Activated T-helper 17 cell treated with anti-CD3 and anti-CD28 coated beads, Interleukin-2, amount 50 U/mL, for 72 hours (primary cell): Measurements from ENCODE around the gene GLT8D2. TPM values are rescaled to one million over a fixed set of nuclear protein-coding genes. Genes with fewer than 3 reads are reported as not detected.

Experiments
- ATAC-seq: fragments of 150-1000 bp; cut with Tn5 transposase; replicated peaks from 2 replicates; pipeline ENCODE4 v1.10.0; 2021; ENCODE audit warnings: mild to moderate bottlenecking, moderate library complexity
- H3K27ac Mint-ChIP-seq: one replicate; pipeline ENCODE4 v1.8.0; 2022; ENCODE audit warnings: mixed read lengths
- H3K27me3 Mint-ChIP-seq: one replicate; pipeline ENCODE4 v1.8.0; 2022; ENCODE audit warnings: mixed read lengths
- H3K36me3 Mint-ChIP-seq: one replicate; pipeline ENCODE4 v1.8.0; 2022; ENCODE audit warnings: low read depth, mild to moderate bottlenecking, mixed read lengths
- H3K4me1 Mint-ChIP-seq: one replicate; pipeline ENCODE4 v1.8.0; 2022; ENCODE audit warnings: mixed read lengths
- H3K4me3 Mint-ChIP-seq: one replicate; pipeline ENCODE4 v1.8.0; 2022; ENCODE audit warnings: mild to moderate bottlenecking, mixed read lengths
- H3K9me3 Mint-ChIP-seq: one replicate; pipeline ENCODE4 v1.8.0; 2022; ENCODE audit warnings: mixed read lengths
- total RNA-seq, 2 donors: library from RNA; stranded (reverse); gene quantifications; one replicate each; pipeline ENCODE4 v1.2.3, GENCODE V29; 2022

Gene GLT8D2
- total RNA-seq, 2 donors from 2014 or later = 0.58 TPM; not detected in 1

DNA sequence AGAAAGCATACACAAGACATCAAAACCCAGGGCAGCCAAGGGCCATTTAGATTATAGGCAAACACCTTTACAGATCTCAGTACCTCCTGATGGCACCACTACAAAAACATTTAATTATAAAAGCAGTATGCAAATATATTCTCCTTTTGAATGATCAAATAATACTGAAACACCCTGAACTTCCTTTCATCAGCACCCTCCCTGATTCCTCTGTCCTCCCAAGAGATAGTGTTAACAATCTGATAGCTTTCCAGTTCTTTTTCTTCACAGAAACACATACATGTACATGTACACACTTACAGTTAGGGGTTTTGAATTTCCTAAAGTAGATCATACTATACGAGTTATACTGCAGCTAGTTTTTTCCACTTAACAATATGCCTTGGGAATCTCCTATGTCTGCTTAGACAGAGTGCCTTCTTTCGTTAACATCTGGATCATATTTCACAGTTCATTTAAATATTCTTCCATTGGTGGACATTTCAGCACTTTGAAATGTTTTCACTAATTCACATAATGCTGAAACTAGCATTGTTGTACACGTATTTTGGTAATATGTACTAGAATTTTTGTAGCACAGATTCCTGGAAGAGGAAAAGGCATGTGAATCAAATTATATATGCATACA lies 49.1 kb downstream of the GLT8D2 start:
- H3K27ac Mint-ChIP-seq = no peak overlapping the region
- H3K36me3 Mint-ChIP-seq = no peaks in the 10 kb centered on the region
- H3K9me3 Mint-ChIP-seq = no peaks in the 10 kb centered on the region
- peaks cover 35% of the 10 kb centered on the region for H3K27me3 Mint-ChIP-seq
- H3K4me3 Mint-ChIP-seq = no peak overlapping the region
- H3K4me1 Mint-ChIP-seq = no peaks in the 10 kb centered on the region
- ATAC-seq = no peak

DNA sequence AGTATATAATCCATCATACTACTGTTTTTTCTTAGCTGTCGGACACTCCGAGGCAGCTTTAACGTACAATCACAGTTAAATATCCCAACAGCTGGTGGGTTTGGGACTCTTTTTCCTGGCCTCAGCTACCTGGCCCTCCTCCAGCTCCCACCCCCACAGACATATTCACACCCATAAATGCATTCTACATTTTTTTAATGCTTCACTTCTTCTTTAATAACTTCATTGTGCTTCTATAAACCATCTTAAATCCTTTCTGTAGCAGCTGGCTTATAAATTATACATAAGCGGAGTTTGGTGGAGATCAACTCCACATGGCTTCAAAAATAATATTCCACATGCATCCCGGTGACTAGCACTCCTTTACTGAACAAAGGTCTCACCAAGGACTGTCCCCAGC lies 51.0 kb downstream of the GLT8D2 start:
- no peaks in the 10 kb centered on the region for H3K36me3 Mint-ChIP-seq
- H3K27me3 Mint-ChIP-seq = peaks cover 29% of the 10 kb centered on the region
- H3K9me3 Mint-ChIP-seq = no peaks in the 10 kb centered on the region
- H3K27ac Mint-ChIP-seq = no peak overlapping the region
- no peak for ATAC-seq
- H3K4me3 Mint-ChIP-seq = no peak overlapping the region
- no peaks in the 10 kb centered on the region for H3K4me1 Mint-ChIP-seq

DNA sequence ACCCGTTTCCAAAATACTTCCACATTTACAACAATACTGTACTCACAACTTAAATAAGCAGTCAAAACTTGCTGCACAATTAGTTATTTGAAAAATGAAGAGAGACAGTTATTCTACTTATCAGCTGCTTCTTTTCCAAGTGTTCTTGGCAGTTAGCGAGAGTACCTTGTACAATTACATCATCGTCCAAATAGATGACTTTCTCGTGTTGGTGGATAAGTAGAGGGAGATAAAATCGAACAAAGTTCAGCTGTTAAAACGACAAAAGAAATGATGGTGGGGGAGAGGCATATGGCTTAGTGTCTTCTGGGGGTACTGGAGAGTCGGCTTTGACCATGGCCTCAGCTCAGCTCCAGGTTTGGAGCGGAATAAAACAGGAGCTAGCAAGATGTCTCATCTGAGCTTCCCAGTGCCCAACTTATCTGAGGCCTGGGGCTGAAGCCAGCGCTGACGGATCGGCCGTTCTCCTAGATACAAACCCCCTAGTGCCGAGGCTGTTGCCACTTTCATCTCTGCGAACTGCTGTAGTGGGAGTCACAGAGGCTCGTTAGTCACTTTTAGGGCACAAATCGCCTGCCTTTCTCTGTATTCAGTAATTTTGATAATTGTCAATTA lies 52.6 kb downstream of the GLT8D2 start:
- H3K36me3 Mint-ChIP-seq = no peaks in the 10 kb centered on the region
- ATAC-seq = no peak
- no peaks in the 10 kb centered on the region for H3K9me3 Mint-ChIP-seq
- H3K27ac Mint-ChIP-seq = no peak overlapping the region
- H3K27me3 Mint-ChIP-seq = peaks cover 17% of the 10 kb centered on the region
- no peak overlapping the region for H3K4me3 Mint-ChIP-seq
- no peaks in the 10 kb centered on the region for H3K4me1 Mint-ChIP-seq

DNA sequence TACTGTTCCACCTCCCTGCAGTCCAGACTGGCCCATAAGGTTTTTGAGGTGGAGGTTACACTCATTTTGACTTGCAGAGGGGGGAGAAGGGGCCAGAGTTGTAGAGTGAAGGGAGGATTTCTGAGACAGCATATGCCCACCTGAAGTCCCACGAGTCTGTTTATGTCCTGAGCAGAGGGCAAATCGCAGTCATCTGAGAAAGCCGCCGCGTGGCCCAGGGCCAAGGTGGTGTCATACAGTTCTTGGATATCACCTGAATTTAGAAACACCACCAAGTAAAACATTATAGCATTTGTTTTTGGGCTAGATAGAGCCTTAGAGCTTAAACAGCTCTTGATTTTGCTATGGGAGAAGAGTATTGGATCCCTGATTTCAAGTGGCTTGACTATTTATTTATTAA lies 53.4 kb downstream of the GLT8D2 start:
- H3K36me3 Mint-ChIP-seq = no peaks in the 10 kb centered on the region
- H3K9me3 Mint-ChIP-seq = no peaks in the 10 kb centered on the region
- no peak overlapping the region for H3K4me3 Mint-ChIP-seq
- no peak for ATAC-seq
- H3K4me1 Mint-ChIP-seq = no peaks in the 10 kb centered on the region
- no peak overlapping the region for H3K27ac Mint-ChIP-seq
- H3K27me3 Mint-ChIP-seq = peaks cover 17% of the 10 kb centered on the region

DNA sequence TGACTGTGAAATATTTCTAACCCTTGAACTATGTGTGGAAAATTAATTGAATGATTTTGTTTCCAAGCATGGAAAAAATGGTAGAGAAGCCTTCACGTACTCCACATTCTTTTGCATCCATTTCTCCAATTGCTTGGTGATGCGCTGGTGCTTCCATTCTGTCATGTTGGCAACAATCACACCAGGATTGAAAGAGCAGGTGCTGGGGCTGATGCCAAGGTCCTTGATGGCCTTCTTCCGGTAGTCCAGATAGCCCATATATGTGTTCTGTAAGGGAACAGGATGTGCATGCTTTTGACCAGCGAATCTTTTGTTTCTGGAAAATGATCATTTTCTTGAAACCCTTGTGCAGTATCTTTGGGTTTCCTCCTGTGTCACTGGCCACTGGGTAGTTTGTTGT lies 55.8 kb downstream of the GLT8D2 start:
- H3K9me3 Mint-ChIP-seq = no peaks in the 10 kb centered on the region
- peaks cover 4% of the 10 kb centered on the region for H3K27me3 Mint-ChIP-seq
- H3K4me3 Mint-ChIP-seq = no peak overlapping the region
- no peak for ATAC-seq
- no peaks in the 10 kb centered on the region for H3K4me1 Mint-ChIP-seq
- peaks cover 13% of the 10 kb centered on the region for H3K36me3 Mint-ChIP-seq
- H3K27ac Mint-ChIP-seq = no peak overlapping the region

DNA sequence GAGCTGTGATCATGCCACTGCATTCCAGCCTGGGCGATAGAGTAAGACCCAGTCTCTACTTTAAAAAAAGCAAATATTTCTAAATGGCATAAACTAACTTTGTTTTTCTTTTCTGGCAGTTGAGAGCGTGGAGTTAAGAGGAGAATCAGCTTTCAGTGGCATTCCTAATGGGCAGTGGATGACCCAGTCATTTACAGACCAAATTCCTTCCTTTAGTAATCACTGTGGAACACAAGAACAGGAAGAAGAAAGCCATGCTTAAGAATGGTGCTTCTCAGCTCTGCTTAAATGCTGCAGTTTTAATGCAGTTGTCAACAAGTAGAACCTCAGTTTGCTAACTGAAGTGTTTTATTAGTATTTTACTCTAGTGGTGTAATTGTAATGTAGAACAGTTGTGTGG lies 63.2 kb downstream of the GLT8D2 start:
- no peaks in the 10 kb centered on the region for H3K9me3 Mint-ChIP-seq
- no peak for ATAC-seq

DNA sequence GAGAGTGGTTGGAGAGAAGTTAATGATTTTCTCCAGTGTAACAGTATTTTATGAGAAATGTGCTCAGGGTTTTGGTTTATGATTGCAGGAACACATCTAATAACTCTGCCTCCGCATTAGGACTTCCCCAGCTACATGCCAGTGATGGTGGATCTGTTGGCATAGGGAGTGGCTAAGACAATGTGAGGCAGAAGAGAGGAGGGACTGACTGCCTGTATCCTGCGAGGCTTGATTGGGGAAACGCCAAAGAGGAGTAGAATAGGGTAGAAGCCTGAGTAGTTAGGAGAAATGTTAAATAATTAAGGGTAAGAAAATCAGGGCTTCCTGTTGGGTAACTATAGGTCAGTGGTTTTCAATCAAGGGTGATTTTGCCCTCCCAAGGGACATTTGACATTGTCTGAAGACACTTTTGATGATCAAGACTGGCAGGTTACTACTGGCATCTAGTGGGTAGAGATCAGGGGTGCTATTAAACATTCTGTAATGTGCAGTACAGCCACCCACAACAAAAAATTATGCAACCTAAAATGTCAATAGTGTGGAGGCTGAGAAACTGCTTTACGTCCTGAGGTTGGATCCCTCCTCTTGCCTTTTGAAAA lies 71.5 kb downstream of the GLT8D2 start:
- peak overlapping the region; percentile 76 for H3K27ac Mint-ChIP-seq
- H3K36me3 Mint-ChIP-seq = peaks cover 100% of the 10 kb centered on the region
- H3K9me3 Mint-ChIP-seq = no peaks in the 10 kb centered on the region
- no peak overlapping the region for H3K4me3 Mint-ChIP-seq
- H3K27me3 Mint-ChIP-seq = no peaks in the 10 kb centered on the region
- ATAC-seq = no peak
- peaks cover 20% of the 10 kb centered on the region for H3K4me1 Mint-ChIP-seq

More for the DNA sequence above, 63.2 kb downstream of the GLT8D2 start:
- Mint-ChIP-seq H3K27ac (no peak overlapping the region), H3K27me3 (no peaks in the 10 kb centered on the region), H3K4me3 (no peak overlapping the region), H3K4me1 (no peaks in the 10 kb centered on the region), H3K36me3 (peaks cover 80% of the 10 kb centered on the region)

DNA sequence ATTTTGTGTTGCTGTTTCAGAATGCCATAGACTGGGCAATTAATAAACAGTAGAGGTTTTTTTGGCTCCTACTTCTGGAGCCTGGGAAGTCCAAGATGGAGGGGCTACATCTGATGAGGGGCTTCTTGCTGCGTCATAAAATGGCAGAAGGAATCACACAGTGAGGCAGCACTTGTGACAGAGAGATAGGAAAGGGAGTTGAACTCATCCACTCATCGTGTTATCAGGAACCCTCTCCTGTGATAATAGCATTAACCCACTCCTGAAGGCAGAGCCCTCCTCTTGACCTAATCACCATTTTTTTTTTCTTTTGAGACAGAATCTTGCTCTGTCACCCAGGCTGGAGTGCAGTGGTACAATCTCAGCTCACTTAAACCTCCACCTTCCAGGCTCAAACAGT lies 74.6 kb downstream of the GLT8D2 start:
- H3K9me3 Mint-ChIP-seq = no peaks in the 10 kb centered on the region
- H3K36me3 Mint-ChIP-seq = peaks cover 96% of the 10 kb centered on the region
- no peak overlapping the region for H3K4me3 Mint-ChIP-seq
- ATAC-seq = no peak
- no peaks in the 10 kb centered on the region for H3K27me3 Mint-ChIP-seq
- H3K27ac Mint-ChIP-seq = peak overlapping the region; percentile 43
- H3K4me1 Mint-ChIP-seq = peaks cover 29% of the 10 kb centered on the region

DNA sequence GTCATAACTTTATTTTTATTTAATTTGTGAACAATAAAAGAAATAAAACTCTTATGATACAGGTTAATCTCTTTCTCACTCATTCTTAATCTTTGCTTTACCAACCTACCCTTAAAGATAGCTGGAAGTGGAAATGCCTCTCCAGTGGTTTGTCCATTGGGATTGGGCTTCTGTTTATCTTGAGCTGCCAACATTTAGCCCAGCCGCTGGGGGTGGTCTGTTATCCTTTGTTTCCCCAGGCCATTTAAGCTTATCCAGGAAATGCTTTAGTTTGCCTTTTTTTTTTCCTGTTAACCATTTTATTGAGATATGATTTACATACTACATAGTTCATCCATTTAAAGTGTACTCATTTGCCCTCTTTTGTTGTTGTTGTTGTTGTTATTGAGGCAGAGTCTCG lies 76.1 kb downstream of the GLT8D2 start:
- no peak overlapping the region for H3K4me3 Mint-ChIP-seq
- peaks cover 95% of the 10 kb centered on the region for H3K36me3 Mint-ChIP-seq
- peaks cover 35% of the 10 kb centered on the region for H3K4me1 Mint-ChIP-seq

DNA sequence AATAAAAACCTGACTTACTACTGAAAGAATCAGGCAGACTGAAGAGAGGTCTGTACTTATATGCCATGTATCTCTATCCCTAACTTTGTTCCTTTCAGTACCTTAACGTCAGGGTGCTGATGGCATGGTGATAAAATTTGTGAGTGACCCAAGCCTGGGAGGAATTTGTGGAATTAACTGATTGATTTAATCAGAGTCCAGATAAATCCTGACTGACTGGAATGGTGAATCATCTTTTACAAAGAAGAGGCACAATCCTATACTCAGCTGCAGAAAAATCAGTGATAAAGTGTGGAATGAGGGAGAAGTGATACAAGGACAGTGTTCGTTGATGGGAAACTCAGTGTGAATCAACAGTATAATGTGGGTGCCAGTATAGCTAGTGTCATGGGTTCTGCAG lies 80.6 kb downstream of the GLT8D2 start:
- Mint-ChIP-seq H3K27me3 (no peaks in the 10 kb centered on the region), H3K4me1 (peaks cover 38% of the 10 kb centered on the region), H3K36me3 (peaks cover 92% of the 10 kb centered on the region), H3K4me3 (peak overlapping the region; percentile 100), H3K9me3 (no peaks in the 10 kb centered on the region), H3K27ac (no peak overlapping the region)
- no peak for ATAC-seq

More for the DNA sequence above, 76.1 kb downstream of the GLT8D2 start:
- Mint-ChIP-seq H3K27ac (no peak overlapping the region), H3K27me3 (no peaks in the 10 kb centered on the region), H3K9me3 (no peaks in the 10 kb centered on the region)
- no peak for ATAC-seq

DNA sequence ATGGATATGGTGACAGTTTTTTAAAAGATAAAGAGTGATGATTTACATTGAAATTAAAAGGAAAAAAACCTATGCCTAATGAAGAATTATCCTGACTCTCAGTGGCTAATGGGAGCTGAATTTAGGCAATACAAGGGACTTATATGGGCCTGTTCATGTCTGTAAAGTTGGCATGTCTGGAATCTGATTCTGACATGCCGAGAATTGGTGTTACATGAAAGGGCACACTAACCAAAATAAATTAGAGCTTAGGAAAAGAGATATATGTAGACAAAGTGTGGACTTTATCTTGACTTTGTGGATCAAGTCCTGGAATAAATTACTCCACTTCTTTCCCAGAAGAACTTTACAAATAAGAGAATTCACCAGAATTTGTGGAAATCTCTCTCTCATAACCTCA lies 83.3 kb downstream of the GLT8D2 start:
- no peak for ATAC-seq
- H3K4me3 Mint-ChIP-seq = peak overlapping the region; percentile 100
- no peaks in the 10 kb centered on the region for H3K27me3 Mint-ChIP-seq
- H3K27ac Mint-ChIP-seq = peak overlapping the region; percentile 100
- H3K4me1 Mint-ChIP-seq = peaks cover 29% of the 10 kb centered on the region
- H3K9me3 Mint-ChIP-seq = no peaks in the 10 kb centered on the region
- H3K36me3 Mint-ChIP-seq = peaks cover 67% of the 10 kb centered on the region

DNA sequence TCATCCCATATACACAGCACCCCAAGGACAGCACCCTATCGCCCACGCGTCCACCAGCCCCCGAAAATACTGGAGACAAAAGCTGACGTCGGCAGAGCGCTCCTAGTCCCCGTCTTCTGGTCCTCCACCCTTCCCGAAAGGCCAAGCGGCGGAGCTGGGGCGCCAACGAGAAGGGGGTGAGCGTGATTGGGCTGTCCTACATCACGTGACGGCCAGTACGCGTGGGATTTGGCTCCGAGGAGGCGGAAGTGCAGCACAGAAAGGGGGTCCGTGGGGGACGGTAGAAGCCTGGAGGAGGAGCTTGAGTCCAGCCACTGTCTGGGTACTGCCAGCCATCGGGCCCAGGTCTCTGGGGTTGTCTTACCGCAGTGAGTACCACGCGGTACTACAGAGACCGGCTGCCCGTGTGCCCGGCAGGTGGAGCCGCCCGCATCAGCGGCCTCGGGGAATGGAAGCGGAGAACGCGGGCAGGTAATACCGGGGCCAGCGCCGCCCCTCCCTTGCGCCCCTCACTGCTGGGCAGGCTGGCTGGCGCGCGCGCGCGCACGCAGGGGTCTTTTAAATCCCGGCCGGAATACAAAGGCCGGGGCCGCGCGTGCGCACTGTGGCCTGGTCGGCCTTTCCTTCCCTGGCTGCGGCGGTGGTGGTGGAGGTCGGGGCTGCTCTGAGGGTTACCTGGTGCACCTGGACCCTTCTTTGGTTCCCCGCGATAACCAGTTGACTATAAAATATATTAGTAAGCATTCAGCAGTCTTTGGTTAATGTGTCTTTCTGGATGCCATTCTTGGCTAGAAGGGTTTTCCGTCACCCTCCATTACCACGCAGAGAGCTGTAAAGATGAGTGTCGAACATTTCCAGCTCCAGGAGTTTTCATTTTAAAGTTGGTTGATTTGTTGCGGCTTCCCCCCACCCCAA lies 84.1 kb downstream of the GLT8D2 start, which contains the start of gene TDG:
TSS of gene TDG (plus strand) at position 283 of the 915 bp plus-strand sequence. CDS start at position 449, 166 bp downstream.
- H3K4me3 Mint-ChIP-seq = peak within 1 kb of the TSS; percentile 100
- peak within 1 kb of the TSS; percentile 100 for H3K27ac Mint-ChIP-seq
- H3K4me1 Mint-ChIP-seq = peaks cover 23% of the 10 kb centered on the region
- H3K9me3 Mint-ChIP-seq = no peaks in the 10 kb centered on the region
- H3K27me3 Mint-ChIP-seq = no peaks in the 10 kb centered on the region
- peak; percentile 96 for ATAC-seq
- peaks cover 58% of the 10 kb centered on the region for H3K36me3 Mint-ChIP-seq

DNA sequence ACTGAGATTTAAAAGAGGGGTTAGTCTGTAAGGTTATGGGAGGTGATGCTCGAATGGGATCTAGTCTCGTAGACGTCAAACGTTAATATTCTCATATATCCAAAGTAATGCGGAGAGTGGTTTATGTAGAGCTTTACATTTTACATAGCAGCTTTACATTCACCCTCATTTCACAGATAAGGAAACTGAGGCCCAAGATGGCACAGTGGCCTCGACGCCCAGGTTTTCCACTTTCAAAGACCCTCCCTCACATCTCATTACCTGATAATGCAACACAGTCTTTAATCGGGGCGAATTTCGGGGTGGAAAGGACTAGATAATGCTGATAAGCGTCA lies 84.8 kb downstream of the GLT8D2 start:
- no peaks in the 10 kb centered on the region for H3K9me3 Mint-ChIP-seq
- H3K4me1 Mint-ChIP-seq = peaks cover 23% of the 10 kb centered on the region
- H3K27ac Mint-ChIP-seq = peak overlapping the region; percentile 100
- H3K36me3 Mint-ChIP-seq = peaks cover 55% of the 10 kb centered on the region
- no peaks in the 10 kb centered on the region for H3K27me3 Mint-ChIP-seq
- no peak for ATAC-seq
- H3K4me3 Mint-ChIP-seq = peak overlapping the region; percentile 100

DNA sequence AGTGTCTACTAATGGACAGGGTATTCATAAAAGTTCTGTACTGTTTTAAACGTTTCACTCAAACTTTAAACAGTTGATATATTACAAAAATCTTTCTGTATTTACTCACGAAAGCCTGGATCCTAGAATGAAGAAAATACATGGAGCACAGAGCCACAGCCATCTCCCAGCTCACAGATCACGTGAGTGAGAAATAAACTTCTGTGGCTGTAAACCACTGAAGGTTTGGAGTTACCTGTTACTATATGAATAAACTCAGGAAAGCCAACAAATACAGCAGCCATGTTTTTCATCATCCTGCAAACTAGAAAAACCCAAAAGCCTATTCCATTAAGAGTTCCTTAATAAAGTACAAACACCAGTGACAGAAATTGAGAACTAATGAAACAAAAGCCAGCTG lies 85.2 kb downstream of the GLT8D2 start:
- H3K4me3 Mint-ChIP-seq = peak overlapping the region; percentile 100
- no peak for ATAC-seq
- H3K27me3 Mint-ChIP-seq = no peaks in the 10 kb centered on the region
- H3K27ac Mint-ChIP-seq = peak overlapping the region; percentile 100
- H3K36me3 Mint-ChIP-seq = peaks cover 51% of the 10 kb centered on the region
- H3K9me3 Mint-ChIP-seq = no peaks in the 10 kb centered on the region
- H3K4me1 Mint-ChIP-seq = peaks cover 23% of the 10 kb centered on the region
